DND-41 (cell line): ENCODE results near the gene CAB39L.

Experiments used
- ATAC-seq: fragments of 200-7000 bp; cut with Tn5 transposase; 3 replicates; pipeline ENCODE4 v1.9.1; 2021; ENCODE audit warnings: low read depth; ENCODE audit not compliant: insufficient read depth
- DNase-seq: peaks from one replicate; pipeline ENCODE4 v3.0.0-alpha.2; 2020
- H2AFZ ChIP-seq: 2 replicates; pipeline ENCODE4 v1.6.0; 2012; ENCODE audit warnings: low read depth, low read length
- H3K27ac ChIP-seq: 2 replicates; pipeline ENCODE4 v1.5.1; 2012; ENCODE audit warnings: low read length, inconsistent platforms
- H3K27me3 ChIP-seq: fragments of 200-600 bp; sonication (generic); 2 replicates; pipeline ENCODE4 v1.6.0; 2012; ENCODE audit warnings: low read length, mild to moderate bottlenecking, inconsistent platforms; ENCODE audit not compliant: insufficient read depth, poor library complexity
- H3K36me3 ChIP-seq: 2 replicates; pipeline ENCODE4 v1.5.1; 2012; ENCODE audit warnings: low read length, inconsistent platforms; ENCODE audit not compliant: insufficient read depth
- H3K4me1 ChIP-seq: 2 replicates; pipeline ENCODE4 v1.5.1; 2012; ENCODE audit warnings: mild to moderate bottlenecking, low read length; ENCODE audit not compliant: insufficient read depth
- H3K4me2 ChIP-seq: 2 replicates; pipeline ENCODE4 v1.6.0; 2012; ENCODE audit warnings: mild to moderate bottlenecking, moderate library complexity, low read length, inconsistent platforms; ENCODE audit not compliant: insufficient read depth
- H3K4me3 ChIP-seq, 2 experiments: fragments of 200-600 bp in 1 of 2; shearing (Covaris generic) in 1 of 2; 2 replicates each; pipeline ENCODE4 v1.5.1; 2012 to 2016; ENCODE audit warnings: inconsistent platforms in 2 of 2, low read length in 2 of 2, mild to moderate bottlenecking in 2 of 2, low read depth in 1 of 2, moderate library complexity in 1 of 2
- H3K79me2 ChIP-seq: 2 replicates; pipeline ENCODE4 v1.6.0; 2012; ENCODE audit warnings: low read length, inconsistent platforms; ENCODE audit not compliant: insufficient read depth
- H3K9ac ChIP-seq: 2 replicates; pipeline ENCODE4 v1.6.0; 2012; ENCODE audit warnings: low read depth, mild to moderate bottlenecking, inconsistent platforms, low read length, moderate library complexity
- H3K9me3 ChIP-seq: 2 replicates; pipeline ENCODE4 v1.5.1; 2012; ENCODE audit warnings: low read length, moderate library complexity, mild to moderate bottlenecking, inconsistent platforms; ENCODE audit not compliant: insufficient read depth, severe bottlenecking
- H4K20me1 ChIP-seq: 2 replicates; pipeline ENCODE4 v1.6.0; 2012; ENCODE audit warnings: low read length; ENCODE audit not compliant: insufficient read depth
- EZH2 ChIP-seq: IDR thresholded peaks from 3 replicates; pipeline ENCODE4 v1.6.1; 2012; ENCODE audit warnings: borderline replicate concordance, low read depth, mild to moderate bottlenecking, moderate library complexity, low read length, inconsistent platforms; ENCODE audit not compliant: severe bottlenecking
- TF ChIP-seq, protein P1 (sequence below): IDR thresholded peaks from 2 replicates; pipeline ENCODE4 v1.5.1; 2012; ENCODE audit warnings: borderline replicate concordance, low read length, moderate library complexity, mild to moderate bottlenecking; ENCODE audit not compliant: poor library complexity, severe bottlenecking; ENCODE audit errors: extremely low read depth

Gene CAB39L

DNA sequence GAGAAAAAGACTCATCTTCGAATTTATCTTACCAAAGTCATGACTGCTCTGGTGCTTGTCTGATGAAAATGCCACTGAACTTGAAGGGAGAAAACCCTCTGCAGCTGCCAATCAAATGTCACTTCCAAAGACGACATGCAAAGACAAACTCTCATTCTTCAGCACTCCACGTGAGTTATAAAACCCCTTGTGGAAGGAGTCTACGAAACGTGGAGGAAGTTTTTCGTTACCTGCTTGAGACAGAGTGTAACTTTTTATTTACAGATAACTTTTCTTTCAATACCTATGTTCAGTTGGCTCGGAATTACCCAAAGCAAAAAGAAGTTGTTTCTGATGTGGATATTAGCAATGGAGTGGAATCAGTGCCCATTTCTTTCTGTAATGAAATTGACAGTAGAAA lies 32.7 kb upstream of the CAB39L start:
- no peaks in the 10 kb centered on the region for H4K20me1 ChIP-seq
- peaks cover 56% of the 10 kb centered on the region for H3K36me3 ChIP-seq
- H3K4me1 ChIP-seq, result no peaks in the 10 kb centered on the region
- no peaks in the 10 kb centered on the region for H3K9me3 ChIP-seq
- no peak overlapping the region for H3K4me2 ChIP-seq
- no peak overlapping the region for H3K9ac ChIP-seq
- H3K27ac ChIP-seq, result no peak overlapping the region
- ATAC-seq (no peak), DNase-seq (no peak)
- no peaks in the 10 kb centered on the region for H3K79me2 ChIP-seq
- H2AFZ ChIP-seq, result no peak overlapping the region
- no peak overlapping the region for H3K4me3 ChIP-seq
- no peak for TF ChIP-seq EZH2
- TF ChIP-seq, protein P1, sequence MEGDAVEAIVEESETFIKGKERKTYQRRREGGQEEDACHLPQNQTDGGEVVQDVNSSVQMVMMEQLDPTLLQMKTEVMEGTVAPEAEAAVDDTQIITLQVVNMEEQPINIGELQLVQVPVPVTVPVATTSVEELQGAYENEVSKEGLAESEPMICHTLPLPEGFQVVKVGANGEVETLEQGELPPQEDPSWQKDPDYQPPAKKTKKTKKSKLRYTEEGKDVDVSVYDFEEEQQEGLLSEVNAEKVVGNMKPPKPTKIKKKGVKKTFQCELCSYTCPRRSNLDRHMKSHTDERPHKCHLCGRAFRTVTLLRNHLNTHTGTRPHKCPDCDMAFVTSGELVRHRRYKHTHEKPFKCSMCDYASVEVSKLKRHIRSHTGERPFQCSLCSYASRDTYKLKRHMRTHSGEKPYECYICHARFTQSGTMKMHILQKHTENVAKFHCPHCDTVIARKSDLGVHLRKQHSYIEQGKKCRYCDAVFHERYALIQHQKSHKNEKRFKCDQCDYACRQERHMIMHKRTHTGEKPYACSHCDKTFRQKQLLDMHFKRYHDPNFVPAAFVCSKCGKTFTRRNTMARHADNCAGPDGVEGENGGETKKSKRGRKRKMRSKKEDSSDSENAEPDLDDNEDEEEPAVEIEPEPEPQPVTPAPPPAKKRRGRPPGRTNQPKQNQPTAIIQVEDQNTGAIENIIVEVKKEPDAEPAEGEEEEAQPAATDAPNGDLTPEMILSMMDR, result no peak
- H3K27me3 ChIP-seq, result no peaks in the 10 kb centered on the region

DNA sequence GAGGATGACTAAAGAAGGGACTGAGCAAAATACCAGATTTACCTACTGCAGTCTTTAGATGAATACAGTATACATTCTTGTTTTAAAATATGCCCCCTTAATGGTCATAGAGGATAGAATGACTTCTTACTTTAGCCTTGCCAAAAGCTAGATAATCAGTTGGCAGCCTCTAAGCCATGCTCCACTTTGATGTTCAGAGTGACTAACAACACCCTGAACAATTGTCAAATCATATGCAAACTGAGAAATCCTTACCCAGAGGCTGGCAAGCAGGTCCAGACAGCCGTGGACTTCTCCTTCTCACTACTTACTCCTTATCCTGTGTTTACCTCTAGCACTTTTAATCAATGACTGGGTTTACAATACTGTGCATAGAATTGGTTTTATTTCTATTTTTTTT lies 28.3 kb upstream of the CAB39L start:
- H3K9me3 ChIP-seq, result no peaks in the 10 kb centered on the region
- H3K79me2 ChIP-seq, result no peaks in the 10 kb centered on the region
- H3K9ac ChIP-seq, result no peak overlapping the region
- H3K4me3 ChIP-seq, result no peak overlapping the region
- H4K20me1 ChIP-seq, result no peaks in the 10 kb centered on the region
- no peak for ATAC-seq
- H3K4me1 ChIP-seq, result no peaks in the 10 kb centered on the region
- DNase-seq, result no peak
- no peak overlapping the region for H3K4me2 ChIP-seq
- H3K36me3 ChIP-seq, result peaks cover 43% of the 10 kb centered on the region
- H3K27ac ChIP-seq, result no peak overlapping the region
- H3K27me3 ChIP-seq, result no peaks in the 10 kb centered on the region
- H2AFZ ChIP-seq, result no peak overlapping the region
- TF ChIP-seq EZH2, result no peak
- TF ChIP-seq, protein P1, result no peak

DNA sequence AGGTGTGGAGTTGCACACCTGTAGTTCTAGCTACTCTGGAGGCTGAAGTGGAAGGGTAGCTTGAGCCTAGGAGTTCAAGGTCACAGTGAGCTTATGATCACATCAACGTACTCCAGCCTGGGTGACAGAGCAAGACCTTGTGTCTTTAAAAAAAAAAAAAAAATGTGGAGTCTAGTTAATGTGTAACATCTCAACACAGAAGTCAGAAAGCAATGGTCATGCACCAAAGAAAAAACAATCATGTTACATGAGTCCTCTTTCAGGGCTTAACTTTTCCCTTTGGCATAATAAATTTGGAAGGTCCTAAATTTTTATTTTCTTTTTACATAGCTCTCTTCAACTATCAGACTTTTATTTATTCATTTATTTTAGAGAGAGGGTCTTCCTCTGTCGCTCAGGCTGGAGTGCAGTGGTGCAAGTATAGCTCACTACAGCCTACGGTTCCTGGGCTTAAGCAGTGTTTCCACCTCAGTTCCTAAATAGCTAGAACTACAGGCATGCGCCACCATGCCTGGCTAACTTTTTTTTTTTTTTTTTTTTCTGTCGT lies 22.5 kb upstream of the CAB39L start:
- Histone ChIP-seq H3K27me3 (no peaks in the 10 kb centered on the region), H4K20me1 (no peaks in the 10 kb centered on the region), H3K36me3 (peaks cover 52% of the 10 kb centered on the region), H3K9ac (no peak overlapping the region), H3K9me3 (peaks cover 22% of the 10 kb centered on the region), H3K4me3 (no peak overlapping the region), H3K27ac (no peak overlapping the region), H3K79me2 (no peaks in the 10 kb centered on the region), H3K4me2 (no peak overlapping the region), H2AFZ (no peak overlapping the region), H3K4me1 (no peaks in the 10 kb centered on the region)
- ATAC-seq, result no peak
- no peak for DNase-seq
- TF ChIP-seq, protein P1, result no peak
- TF ChIP-seq EZH2, result no peak
